ENCODE data around the gene ANO6.

ANO6 gene

DNA sequence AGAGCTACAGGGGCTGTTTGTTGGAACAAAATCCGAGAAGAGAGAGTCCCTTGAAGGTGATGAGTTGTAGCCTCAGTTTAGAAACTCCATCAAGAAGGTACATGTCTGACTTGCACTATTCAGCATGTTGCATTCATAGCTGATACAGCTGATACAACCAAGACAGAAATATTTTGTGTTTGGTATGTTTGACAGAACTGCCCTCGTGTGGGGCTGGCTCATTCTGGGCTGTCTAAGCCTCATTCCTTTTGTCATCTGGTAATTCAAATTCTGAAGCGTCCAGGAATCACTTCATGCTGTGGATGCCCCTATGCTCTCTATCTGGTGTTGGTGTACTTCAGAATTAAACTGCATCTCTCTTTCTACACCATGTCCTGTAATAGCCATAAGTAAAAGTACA, 126.3 kb downstream of the ANO6 start:
- Mint-ChIP-seq H3K9me3 (no peaks in the 10 kb centered on the region), H3K27me3 (ENCODE audit: low read depth) (no peaks in the 10 kb centered on the region), H3K36me3 (ENCODE audit: low read depth) (no peaks in the 10 kb centered on the region), H3K4me1 (ENCODE audit: low read depth) (no peaks in the 10 kb centered on the region), H3K27ac (no peak overlapping the region), H3K4me3 (no peak overlapping the region)

DNA sequence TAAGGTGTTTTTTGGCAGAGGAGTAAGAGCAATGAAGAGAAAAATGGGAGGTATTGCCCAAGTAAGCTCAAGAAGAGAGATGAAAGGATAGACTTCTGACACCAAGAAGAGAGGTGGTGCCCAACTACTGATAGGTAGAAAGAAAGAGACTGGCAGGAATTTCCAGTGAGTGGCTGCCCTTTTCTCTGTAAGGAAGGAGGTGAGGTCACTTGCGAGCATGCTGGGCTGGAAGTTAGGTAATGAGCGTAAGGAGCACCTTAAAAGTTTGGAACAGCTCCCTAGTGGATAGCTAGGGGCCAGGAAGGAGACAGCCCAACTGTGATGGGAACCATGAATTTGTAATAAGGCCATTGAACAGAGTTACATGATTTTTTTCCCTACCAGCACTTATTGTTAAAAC, 127.0 kb downstream of the ANO6 start:
- Mint-ChIP-seq H3K4me3 (no peak overlapping the region), H3K4me1 (ENCODE audit: low read depth) (no peaks in the 10 kb centered on the region), H3K27ac (no peak overlapping the region), H3K36me3 (ENCODE audit: low read depth) (no peaks in the 10 kb centered on the region), H3K9me3 (no peaks in the 10 kb centered on the region), H3K27me3 (ENCODE audit: low read depth) (no peaks in the 10 kb centered on the region)

- peaks cover 5% of the 10 kb centered on the region for H3K36me3 Mint-ChIP-seq (ENCODE audit: low read depth)
- no peak overlapping the region for H3K27ac Mint-ChIP-seq
- no peaks in the 10 kb centered on the region for H3K4me1 Mint-ChIP-seq (ENCODE audit: low read depth)
- H3K27me3 Mint-ChIP-seq (ENCODE audit: low read depth) = no peaks in the 10 kb centered on the region
- H3K9me3 Mint-ChIP-seq = no peaks in the 10 kb centered on the region
- H3K4me3 Mint-ChIP-seq = no peak overlapping the region
Observed at GRCh38 chr12:45343269-45344051, 127.6 kb downstream of the ANO6 start.

GRCh38 chr12:45348311-45348710, 132.4 kb downstream of the ANO6 start:
- Mint-ChIP-seq H3K27me3 (ENCODE audit: low read depth) (no peaks in the 10 kb centered on the region), H3K9me3 (no peaks in the 10 kb centered on the region), H3K27ac (no peak overlapping the region), H3K4me3 (no peak overlapping the region), H3K4me1 (ENCODE audit: low read depth) (no peaks in the 10 kb centered on the region), H3K36me3 (ENCODE audit: low read depth) (peaks cover 36% of the 10 kb centered on the region)

DNA sequence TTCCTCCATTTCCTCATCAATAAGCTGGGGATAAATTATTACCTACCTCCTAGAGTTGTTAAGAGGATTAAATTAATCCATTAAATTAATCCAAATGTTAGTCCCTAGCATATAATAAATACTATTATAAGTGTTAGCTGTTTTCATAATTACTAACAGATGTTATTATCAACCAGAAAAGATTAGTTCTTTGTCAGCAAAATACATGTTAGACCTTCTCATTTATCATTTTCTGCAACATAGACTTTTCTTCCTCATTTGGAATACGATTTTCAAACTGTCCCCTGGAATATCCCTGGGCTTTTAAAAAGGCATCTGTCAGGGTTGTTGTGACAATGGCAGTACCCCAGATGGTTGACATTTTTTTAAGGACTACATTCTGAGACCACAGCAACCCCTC, 133.1 kb downstream of the ANO6 start:
- Mint-ChIP-seq H3K27me3 (ENCODE audit: low read depth) (no peaks in the 10 kb centered on the region), H3K27ac (no peak overlapping the region), H3K9me3 (no peaks in the 10 kb centered on the region), H3K4me1 (ENCODE audit: low read depth) (peaks cover 4% of the 10 kb centered on the region), H3K36me3 (ENCODE audit: low read depth) (peaks cover 39% of the 10 kb centered on the region), H3K4me3 (no peak overlapping the region)

- Mint-ChIP-seq H3K36me3 (ENCODE audit: low read depth) (peaks cover 39% of the 10 kb centered on the region), H3K27ac (no peak overlapping the region), H3K4me1 (ENCODE audit: low read depth) (peaks cover 11% of the 10 kb centered on the region), H3K27me3 (ENCODE audit: low read depth) (no peaks in the 10 kb centered on the region), H3K4me3 (no peak overlapping the region), H3K9me3 (no peaks in the 10 kb centered on the region)
Observed at GRCh38 chr12:45349916-45350315, 134.0 kb downstream of the ANO6 start.

DNA sequence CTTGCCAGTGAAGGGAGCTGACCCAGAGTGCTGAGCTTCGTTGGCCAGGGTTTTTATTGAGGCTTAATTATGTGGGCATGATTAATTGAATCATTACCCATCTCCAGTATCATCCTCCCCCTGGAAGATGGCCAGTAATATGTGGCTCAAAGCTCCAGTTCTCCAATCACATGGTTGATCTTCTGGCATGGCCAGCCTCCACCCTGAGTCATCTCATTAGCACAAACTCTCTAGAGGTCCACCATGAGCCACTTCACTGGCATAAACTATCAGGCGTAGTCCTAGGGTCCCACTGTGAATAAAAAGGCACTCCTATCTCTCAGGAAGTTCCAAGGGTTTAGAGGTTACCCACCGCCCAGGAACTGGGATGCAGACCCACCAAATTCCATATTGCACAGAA, 135.0 kb downstream of the ANO6 start:
- Mint-ChIP-seq H3K36me3 (ENCODE audit: low read depth) (peaks cover 43% of the 10 kb centered on the region), H3K9me3 (no peaks in the 10 kb centered on the region), H3K4me3 (no peak overlapping the region), H3K27me3 (ENCODE audit: low read depth) (no peaks in the 10 kb centered on the region), H3K27ac (no peak overlapping the region), H3K4me1 (ENCODE audit: low read depth) (peaks cover 11% of the 10 kb centered on the region)

- peaks cover 45% of the 10 kb centered on the region for H3K36me3 Mint-ChIP-seq (ENCODE audit: low read depth)
- peaks cover 11% of the 10 kb centered on the region for H3K4me1 Mint-ChIP-seq (ENCODE audit: low read depth)
- no peak overlapping the region for H3K4me3 Mint-ChIP-seq
- H3K27me3 Mint-ChIP-seq (ENCODE audit: low read depth) = no peaks in the 10 kb centered on the region
- H3K9me3 Mint-ChIP-seq = no peaks in the 10 kb centered on the region
- no peak overlapping the region for H3K27ac Mint-ChIP-seq
Observed at GRCh38 chr12:45351921-45352670, 136.2 kb downstream of the ANO6 start.

DNA sequence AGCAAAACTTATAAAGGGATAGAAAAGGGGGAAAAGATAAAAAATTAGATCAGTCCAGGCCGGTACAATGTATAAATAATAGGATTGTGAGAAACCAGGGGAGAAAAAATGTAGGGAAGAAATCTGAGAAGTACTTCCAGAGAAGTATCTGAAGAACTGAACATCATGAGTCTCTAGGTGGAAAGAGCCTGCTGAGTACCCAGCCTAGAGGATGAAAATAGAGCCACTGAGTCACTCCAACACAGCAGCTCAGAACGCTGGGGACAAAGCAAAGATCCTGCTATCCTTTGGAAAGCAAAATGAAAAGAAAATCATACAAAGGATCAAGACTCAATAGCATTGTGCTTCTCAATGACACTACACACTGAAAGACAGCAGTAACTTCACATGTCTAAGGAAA, 138.0 kb downstream of the ANO6 start:
- Mint-ChIP-seq H3K27ac (no peak overlapping the region), H3K9me3 (no peaks in the 10 kb centered on the region), H3K4me1 (ENCODE audit: low read depth) (peaks cover 11% of the 10 kb centered on the region), H3K27me3 (ENCODE audit: low read depth) (no peaks in the 10 kb centered on the region), H3K4me3 (no peak overlapping the region), H3K36me3 (ENCODE audit: low read depth) (peaks cover 41% of the 10 kb centered on the region)

DNA sequence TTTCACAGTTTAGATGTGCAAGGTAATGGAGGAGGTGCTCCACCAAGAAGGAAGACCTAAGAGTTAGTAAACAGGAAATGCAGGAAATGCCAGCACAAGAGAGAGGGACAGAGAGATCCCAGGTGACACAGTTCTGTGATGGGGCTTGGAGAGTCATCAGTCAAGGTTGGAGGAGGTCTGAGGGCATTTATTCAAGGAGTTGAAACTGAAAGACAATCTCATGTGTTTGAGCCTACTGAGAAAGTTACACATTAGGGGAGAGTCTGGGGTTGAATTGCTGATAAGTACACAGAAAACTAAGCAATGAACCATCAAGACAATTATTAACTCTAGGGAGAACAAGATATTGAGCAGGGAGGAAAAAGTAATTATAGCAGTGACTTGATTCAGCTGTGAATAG, 138.5 kb downstream of the ANO6 start:
- H3K36me3 Mint-ChIP-seq (ENCODE audit: low read depth) = peaks cover 39% of the 10 kb centered on the region
- no peaks in the 10 kb centered on the region for H3K9me3 Mint-ChIP-seq
- no peak overlapping the region for H3K4me3 Mint-ChIP-seq
- no peaks in the 10 kb centered on the region for H3K27me3 Mint-ChIP-seq (ENCODE audit: low read depth)
- H3K27ac Mint-ChIP-seq = no peak overlapping the region
- peaks cover 11% of the 10 kb centered on the region for H3K4me1 Mint-ChIP-seq (ENCODE audit: low read depth)

DNA sequence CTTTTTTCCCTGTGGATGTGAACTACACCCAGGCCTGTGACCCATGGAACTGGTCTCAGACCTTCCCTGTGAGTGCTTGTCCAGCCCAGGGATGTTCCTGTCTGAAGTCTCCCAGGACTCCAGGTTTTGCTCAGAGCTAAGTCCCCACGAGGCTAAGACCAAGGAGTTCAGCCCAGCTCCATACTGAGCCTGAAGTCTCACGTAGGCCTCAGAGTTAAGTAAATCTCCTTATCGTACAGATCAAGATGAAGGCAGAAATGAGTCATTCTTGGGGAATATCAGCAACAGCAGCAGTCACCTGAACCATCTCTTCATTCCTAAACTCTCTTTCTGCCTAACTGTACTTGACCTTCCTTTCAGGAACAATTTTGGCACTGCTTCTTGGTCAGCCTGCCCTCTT, 139.8 kb downstream of the ANO6 start:
- H3K36me3 Mint-ChIP-seq (ENCODE audit: low read depth) = peaks cover 32% of the 10 kb centered on the region
- H3K27me3 Mint-ChIP-seq (ENCODE audit: low read depth) = no peaks in the 10 kb centered on the region
- peaks cover 11% of the 10 kb centered on the region for H3K4me1 Mint-ChIP-seq (ENCODE audit: low read depth)
- H3K9me3 Mint-ChIP-seq = peaks cover under 1% of the 10 kb centered on the region
- H3K4me3 Mint-ChIP-seq = no peak overlapping the region
- no peak overlapping the region for H3K27ac Mint-ChIP-seq

GRCh38 chr12:45356822-45357538, 141.1 kb downstream of the ANO6 start:
- peaks cover 29% of the 10 kb centered on the region for H3K36me3 Mint-ChIP-seq (ENCODE audit: low read depth)
- H3K27ac Mint-ChIP-seq = no peak overlapping the region
- no peaks in the 10 kb centered on the region for H3K27me3 Mint-ChIP-seq (ENCODE audit: low read depth)
- H3K4me1 Mint-ChIP-seq (ENCODE audit: low read depth) = peaks cover 11% of the 10 kb centered on the region
- peaks cover 9% of the 10 kb centered on the region for H3K9me3 Mint-ChIP-seq
- H3K4me3 Mint-ChIP-seq = no peak overlapping the region

DNA sequence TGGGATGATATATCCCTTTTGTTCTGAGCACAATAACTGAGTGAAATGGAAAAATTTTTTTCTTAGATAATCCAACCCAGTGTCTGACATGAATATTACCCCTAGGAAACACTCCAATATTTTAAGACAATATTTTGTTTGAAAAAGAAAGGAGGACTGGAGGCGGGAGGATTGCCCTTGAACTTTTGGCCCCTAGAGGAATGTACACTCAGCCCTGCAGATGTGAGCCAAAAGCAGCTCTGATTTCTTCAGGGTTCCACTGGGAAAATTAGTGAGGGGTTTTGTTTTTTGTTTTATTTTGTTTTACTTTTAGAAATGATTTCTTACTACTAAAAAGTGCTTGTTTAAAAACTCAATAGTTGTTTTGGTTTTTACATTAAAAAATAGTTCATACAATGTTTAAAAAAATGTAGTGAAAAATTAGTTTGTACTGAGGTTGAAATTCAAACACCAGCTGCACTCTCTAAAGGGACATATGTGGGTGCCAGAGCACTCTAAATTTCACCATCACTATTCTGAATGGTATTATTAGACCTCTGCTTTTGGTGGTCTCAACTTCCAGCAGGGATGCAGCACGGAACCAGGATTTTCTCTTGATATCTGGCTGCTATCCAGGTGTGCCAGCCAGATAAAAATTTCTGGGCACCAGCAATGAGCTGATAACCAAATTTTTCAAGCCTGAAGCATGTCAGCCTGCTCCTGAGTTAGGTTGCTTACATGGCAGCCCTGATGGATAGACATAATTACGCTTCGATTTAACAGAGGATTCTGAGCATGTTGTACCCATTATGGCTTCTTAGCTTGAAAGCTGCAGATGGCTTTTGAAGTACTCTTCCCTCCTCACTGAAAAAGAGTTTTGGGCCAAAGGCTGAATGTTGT, 141.9 kb downstream of the ANO6 start:
- Mint-ChIP-seq H3K27me3 (ENCODE audit: low read depth) (no peaks in the 10 kb centered on the region), H3K4me1 (ENCODE audit: low read depth) (peaks cover 11% of the 10 kb centered on the region), H3K9me3 (peaks cover 16% of the 10 kb centered on the region), H3K4me3 (no peak overlapping the region), H3K36me3 (ENCODE audit: low read depth) (peaks cover 31% of the 10 kb centered on the region), H3K27ac (no peak overlapping the region)

DNA sequence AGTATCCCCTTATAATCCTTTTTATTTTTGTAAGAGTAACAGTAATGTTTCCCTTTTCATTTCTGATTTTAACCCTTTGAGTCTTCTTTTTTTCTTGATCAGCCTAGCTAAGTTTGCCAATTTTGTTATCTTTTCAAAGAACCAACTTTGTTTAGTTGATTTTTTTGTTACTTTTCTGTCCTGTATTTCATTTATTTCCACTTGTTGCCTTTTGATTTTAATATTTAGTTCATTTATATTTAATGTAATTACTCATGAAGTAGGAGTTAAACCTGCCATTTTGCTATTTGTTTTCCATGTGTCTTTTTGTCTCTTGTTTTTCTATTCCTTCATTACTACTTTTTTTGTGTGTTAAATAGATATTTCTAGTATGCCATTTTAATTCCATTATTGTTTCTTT, 146.4 kb downstream of the ANO6 start:
- Mint-ChIP-seq H3K4me1 (ENCODE audit: low read depth) (no peaks in the 10 kb centered on the region), H3K27me3 (ENCODE audit: low read depth) (no peaks in the 10 kb centered on the region), H3K9me3 (peaks cover 37% of the 10 kb centered on the region), H3K27ac (no peak overlapping the region), H3K4me3 (no peak overlapping the region), H3K36me3 (ENCODE audit: low read depth) (peaks cover 37% of the 10 kb centered on the region)

All from T-helper 1 cell treated with Interleukin-12 subunit alpha and Interleukin-12 subunit beta and Interleukin-4 antibody, amounts not matched to agents 30 μg/mL and 1 μg/mL, for 36 hours (primary cell).